Measurements from ENCODE around the gene ELMO1.

GRCh38 chr7:36961693-36962092 is 487.0 kb downstream of the ELMO1 start:
- TF ChIP-seq CTCF (IDR thresholded peaks at IDR 0.05 in 2 of 3, conservative IDR thresholded peaks at IDR 0.05 in 1 of 3; ENCODE audit: borderline replicate concordance in 1 of 3, insufficient read depth in 1 of 3, low read depth in 2 of 3, low read length in 2 of 3) (no peak), JUND (IDR thresholded peaks at IDR 0.05) (no peak), CEBPB (IDR thresholded peaks at IDR 0.05; ENCODE audit: low read depth) (no peak), SIN3A (IDR thresholded peaks at IDR 0.05; ENCODE audit: low read depth) (no peak), POLR2AphosphoS5 (IDR thresholded peaks at IDR 0.05; ENCODE audit: low read depth, low read length) (no peak), EGR1 (IDR thresholded peaks at IDR 0.05; ENCODE audit: low read depth) (no peak), MAX (IDR thresholded peaks at IDR 0.05) (no peak), POLR2A (IDR thresholded peaks at IDR 0.05; ENCODE audit: borderline replicate concordance, extremely low read depth, insufficient read depth, insufficient read length) (no peak), ZNF274 (IDR thresholded peaks at IDR 0.05; ENCODE audit: low read depth, low read length) (no peak)
